ENCODE data around the gene BTBD10. TPM values are rescaled to one million over a fixed set of nuclear protein-coding genes. Genes with fewer than 3 reads are reported as not detected.

Gene BTBD10
- total and polyA plus RNA-seq, 2 of the 13 experiments (the other 11 are each of a cell fraction or from before 2014, with no cell fraction given), result 9.8 to 26.6 TPM

GRCh38 chr11:13461291-13461690 is 1.7 kb downstream of the BTBD10 start (continued):
- TF ChIP-seq SMARCE1 (IDR thresholded peaks at IDR 0.05; ENCODE audit: borderline replicate concordance) (no peak), ATF7 (IDR thresholded peaks at IDR 0.05) (no peak), ATF7 (CRISPR knock-in tag; IDR thresholded peaks at IDR 0.05) (no peak), GABPA (IDR thresholded peaks at IDR 0.05; ENCODE audit: low read depth, low read length) (no peak), GABPA (CRISPR knock-in tag; IDR thresholded peaks at IDR 0.05; ENCODE audit: low read depth) (no peak), ZNF800 (CRISPR knock-in tag; IDR thresholded peaks at IDR 0.05) (no peak), CREM (IDR thresholded peaks at IDR 0.05) (no peak), CREM (CRISPR knock-in tag; IDR thresholded peaks at IDR 0.05) (no peak), TEF (CRISPR knock-in tag; IDR thresholded peaks at IDR 0.05) (no peak), ZMYM4 (CRISPR knock-in tag; IDR thresholded peaks at IDR 0.05) (no peak)

GRCh38 chr11:13450832-13451397 is 12.1 kb downstream of the BTBD10 start:
- Histone ChIP-seq H3K4me3 (replicated peaks in 1 of 3; ENCODE audit: insufficient read depth in 1 of 3, low read depth in 2 of 3, low read length in 3 of 3) (no peak overlapping the region), H3K27ac (ENCODE audit: extremely low read length, insufficient read depth, low read length) (no peak overlapping the region), H3K9me3 (ENCODE audit: low read length) (no peaks in the 10 kb centered on the region), H3K4me2 (ENCODE audit: low read depth, low read length) (no peak overlapping the region), H4K20me1 (ENCODE audit: insufficient read depth, low read length) (no peaks in the 10 kb centered on the region), H3K9ac (ENCODE audit: insufficient read depth, low read depth, low read length) (no peak overlapping the region), H3K4me1 (ENCODE audit: insufficient read depth, low read length) (no peaks in the 10 kb centered on the region), H3K27me3 (ENCODE audit: control insufficient read depth in 1 of 2, insufficient read depth in 2 of 2, low read length in 2 of 2) (no peaks in the 10 kb centered on the region; a peak in 1 of 5 replicates), H3K36me3 (replicated peaks in 1 of 2; ENCODE audit: control insufficient read depth in 1 of 2, insufficient read depth in 2 of 2, low read length in 2 of 2) (no peaks in the 10 kb centered on the region), H3K79me2 (ENCODE audit: insufficient read depth, low read length) (peaks cover 4% of the 10 kb centered on the region), H2AFZ (ENCODE audit: low read length) (no peak overlapping the region)
- in situ Hi-C loops (cut with HindIII; ENCODE audit: extremely low pct_ligation_motif_present, low pct_unique_long_range_greater_than_20kb), result no loop called here
- 87% methylated on average over 2 of the region's 2 CpGs for WGBS (ENCODE audit: low lambda C conversion rate)
- no TSS peak for BruUV-seq (replicated peaks)
- CTCF ChIA-PET (ENCODE audit: low intra/inter-chr PET ratio, low total read pairs), result no interaction called here
- intact Hi-C loops (cut with micrococcal nuclease; ENCODE audit: unreplicated experiment), result no loop called here
- no peak for DNase-seq (ENCODE audit: low spot score)
- no peak for FAIRE-seq
- POLR2A ChIA-PET, result interaction anchor here (1.5 kb wide), 1 partner anchor 12 kb away, joined by 6 read pairs; the partner anchor contains the start of gene BTBD10
- ATAC-seq, result no peak
- TF ChIP-seq ZNF484 (CRISPR knock-in tag; IDR thresholded peaks at IDR 0.05; ENCODE audit: borderline replicate concordance, low read depth) (no peak), SRSF9 (IDR thresholded peaks at IDR 0.05; ENCODE audit: borderline replicate concordance, insufficient read depth, low read depth, low read length, poor library complexity, severe bottlenecking) (no peak), GTF3A (CRISPR knock-in tag; conservative IDR thresholded peaks at IDR 0.05) (no peak), CBFB (CRISPR knock-in tag; IDR thresholded peaks at IDR 0.05) (no peak), ZNF496 (CRISPR knock-in tag; IDR thresholded peaks at IDR 0.05; ENCODE audit: insufficient replicate concordance) (no peak), HDAC2 (CRISPR knock-in tag; IDR thresholded peaks at IDR 0.05) (no peak), ZNF101 (CRISPR knock-in tag; IDR thresholded peaks at IDR 0.05; ENCODE audit: borderline replicate concordance, low read depth) (no peak), MNT (IDR thresholded peaks at IDR 0.05) (no peak), ZNF432 (CRISPR knock-in tag; IDR thresholded peaks at IDR 0.05; ENCODE audit: borderline replicate concordance) (no peak), ATF1 (CRISPR knock-in tag; IDR thresholded peaks at IDR 0.05) (no peak), MXD1 (CRISPR knock-in tag; IDR thresholded peaks at IDR 0.05) (no peak), POLR2AphosphoS5 (IDR thresholded peaks at IDR 0.05; ENCODE audit: low read depth, low read length) (no peak)

Data from HepG2 (cell line).